ENCODE data around the gene GSE1. TPM values are rescaled to one million over a fixed set of nuclear protein-coding genes. Genes with fewer than 3 reads are reported as not detected.

GSE1 gene
- total and polyA plus RNA-seq, 2 of the 13 experiments (the other 11 are each of a cell fraction or from before 2014, with no cell fraction given) = 16.1 to 31.2 TPM

- TF ChIP-seq, protein P1, sequence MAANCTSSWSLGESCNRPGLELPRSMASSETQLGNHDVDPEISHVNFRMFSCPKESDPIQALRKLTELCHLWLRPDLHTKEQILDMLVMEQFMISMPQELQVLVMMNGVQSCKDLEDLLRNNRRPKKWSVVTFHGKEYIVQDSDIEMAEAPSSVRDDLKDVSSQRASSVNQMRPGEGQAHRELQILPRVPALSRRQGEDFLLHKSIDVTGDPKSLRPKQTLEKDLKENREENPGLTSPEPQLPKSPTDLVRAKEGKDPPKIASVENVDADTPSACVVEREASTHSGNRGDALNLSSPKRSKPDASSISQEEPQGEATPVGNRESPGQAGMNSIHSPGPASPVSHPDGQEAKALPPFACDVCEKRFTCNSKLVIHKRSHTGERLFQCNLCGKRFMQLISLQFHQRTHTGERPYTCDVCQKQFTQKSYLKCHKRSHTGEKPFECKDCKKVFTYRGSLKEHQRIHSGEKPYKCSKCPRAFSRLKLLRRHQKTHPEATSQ (CRISPR knock-in tag; IDR thresholded peaks at IDR 0.05; ENCODE audit: borderline replicate concordance) = no peak
- no peak for TF ChIP-seq ZNF713 (CRISPR knock-in tag; IDR thresholded peaks at IDR 0.05)
- peak; percentile 30; the same call in 1 of the 2 replicates for TF ChIP-seq ZBTB4 (CRISPR knock-in tag; IDR thresholded peaks at IDR 0.05; ENCODE audit: borderline replicate concordance)
- no peak for TF ChIP-seq KLF6 (CRISPR knock-in tag; IDR thresholded peaks at IDR 0.05)
- TF ChIP-seq POLR2G (IDR thresholded peaks at IDR 0.05; ENCODE audit: low read depth, low read length) = no peak
- TF ChIP-seq ZNF75D (CRISPR knock-in tag; IDR thresholded peaks at IDR 0.05; ENCODE audit: borderline replicate concordance) = no peak
- TF ChIP-seq TAF15 (IDR thresholded peaks at IDR 0.05; ENCODE audit: low read depth, low read length, poor library complexity, severe bottlenecking) = no peak
- peak; percentile 73 for TF ChIP-seq SAP130 (CRISPR knock-in tag; IDR thresholded peaks at IDR 0.05; ENCODE audit: low read depth)
- TF ChIP-seq CHD4 (IDR thresholded peaks at IDR 0.05; ENCODE audit: borderline replicate concordance, low read length) = peak; percentile 89
- TF ChIP-seq TP53 (CRISPR knock-in tag; conservative IDR thresholded peaks at IDR 0.05) = no peak
- TF ChIP-seq ZNF772 (CRISPR knock-in tag; IDR thresholded peaks at IDR 0.05) = 0 out of 2 replicates have a peak, but pooled peaks have one; percentile 22
- TF ChIP-seq SSRP1 (CRISPR knock-in tag; IDR thresholded peaks at IDR 0.05) = 0 out of 2 replicates have a peak, but pooled peaks have one; percentile 72
- no peak for TF ChIP-seq SRSF4 (IDR thresholded peaks at IDR 0.05; ENCODE audit: low read depth, low read length, poor library complexity, severe bottlenecking)
- no peak for TF ChIP-seq ZNF160 (CRISPR knock-in tag; IDR thresholded peaks at IDR 0.05)
- TF ChIP-seq, protein P2, sequence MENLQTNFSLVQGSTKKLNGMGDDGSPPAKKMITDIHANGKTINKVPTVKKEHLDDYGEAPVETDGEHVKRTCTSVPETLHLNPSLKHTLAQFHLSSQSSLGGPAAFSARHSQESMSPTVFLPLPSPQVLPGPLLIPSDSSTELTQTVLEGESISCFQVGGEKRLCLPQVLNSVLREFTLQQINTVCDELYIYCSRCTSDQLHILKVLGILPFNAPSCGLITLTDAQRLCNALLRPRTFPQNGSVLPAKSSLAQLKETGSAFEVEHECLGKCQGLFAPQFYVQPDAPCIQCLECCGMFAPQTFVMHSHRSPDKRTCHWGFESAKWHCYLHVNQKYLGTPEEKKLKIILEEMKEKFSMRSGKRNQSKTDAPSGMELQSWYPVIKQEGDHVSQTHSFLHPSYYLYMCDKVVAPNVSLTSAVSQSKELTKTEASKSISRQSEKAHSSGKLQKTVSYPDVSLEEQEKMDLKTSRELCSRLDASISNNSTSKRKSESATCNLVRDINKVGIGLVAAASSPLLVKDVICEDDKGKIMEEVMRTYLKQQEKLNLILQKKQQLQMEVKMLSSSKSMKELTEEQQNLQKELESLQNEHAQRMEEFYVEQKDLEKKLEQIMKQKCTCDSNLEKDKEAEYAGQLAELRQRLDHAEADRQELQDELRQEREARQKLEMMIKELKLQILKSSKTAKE (CRISPR knock-in tag; IDR thresholded peaks at IDR 0.05; ENCODE audit: borderline replicate concordance) = peak; percentile 86
- TF ChIP-seq HMGA1 (CRISPR knock-in tag; conservative IDR thresholded peaks at IDR 0.05) = no peak
- no peak for TF ChIP-seq ZBTB49 (CRISPR knock-in tag; IDR thresholded peaks at IDR 0.05; ENCODE audit: borderline replicate concordance)
- TF ChIP-seq RFX5 (IDR thresholded peaks at IDR 0.05; ENCODE audit: low read depth, low read length) = no peak
- peak; percentile 84 for TF ChIP-seq DPF2 (CRISPR knock-in tag; IDR thresholded peaks at IDR 0.05; ENCODE audit: borderline replicate concordance, low read depth)
Measured at GRCh38 chr16:85563515-85564276, 49.4 kb upstream of the GSE1 start (continued).
